ENCODE measurements around the gene GMIP. TPM values are rescaled to one million over a fixed set of nuclear protein-coding genes. Genes with fewer than 3 reads are reported as not detected.

Gene GMIP
- total and polyA plus RNA-seq, 2 experiments from 2014 or later: 5.1 to 22.1 TPM

- no peak for ATAC-seq
- H3K27ac Mint-ChIP-seq: no peak overlapping the region
These were observed 30.0 kb downstream of the GMIP start for GRCh38 chr19:19613506-19613905.

More at GRCh38 chr19:19613506-19613905, 30.0 kb downstream of the GMIP start:
- TF ChIP-seq NANOG (IDR thresholded peaks at IDR 0.05; ENCODE audit: borderline replicate concordance) (no peak), CTCF (conservative IDR thresholded peaks at IDR 0.05; ENCODE audit: low read depth in 2 of 2) (no peak), ETS1 (IDR thresholded peaks at IDR 0.05) (no peak), POLR2AphosphoS5 (IDR thresholded peaks at IDR 0.05; ENCODE audit: low read depth) (no peak), ZNF331 (CRISPR knock-in tag; IDR thresholded peaks at IDR 0.05; ENCODE audit: low read depth) (no peak), EZH2phosphoT487 (IDR thresholded peaks at IDR 0.05; ENCODE audit: unreplicated experiment) (no peak), EZH2 (IDR thresholded peaks at IDR 0.05; ENCODE audit: low read depth, unreplicated experiment) (no peak), STAT1 (IDR thresholded peaks at IDR 0.05; ENCODE audit: unreplicated experiment) (no peak), ZNF114 (CRISPR knock-in tag; IDR thresholded peaks at IDR 0.05) (no peak), REST (IDR thresholded peaks at IDR 0.05; ENCODE audit: unreplicated experiment) (no peak), JUNB (IDR thresholded peaks at IDR 0.05; ENCODE audit: unreplicated experiment) (no peak), CREB1 (CRISPR knock-in tag; IDR thresholded peaks at IDR 0.05; ENCODE audit: low read depth) (no peak), ZNF462 (CRISPR knock-in tag; IDR thresholded peaks at IDR 0.05) (no peak)
- DNase-seq (ENCODE audit: low spot score): no peak
- Histone ChIP-seq H3K4me3 (no peak overlapping the region), H3K4me2 (no peak overlapping the region), H3K27ac (ENCODE audit: low read depth) (no peak overlapping the region), H3K9me2 (ENCODE audit: insufficient read depth) (no peaks in the 10 kb centered on the region), H3F3A (replicated peaks; ENCODE audit: low read depth) (0 out of 2 replicates have a peak, but pooled peaks cover 3% of the 10 kb centered on the region), H2AFZ (no peak overlapping the region), H3K27me3 (ENCODE audit: insufficient read depth) (peaks cover 7% of the 10 kb centered on the region; the same call in 1 of the 2 replicates), H3K36me3 (ENCODE audit: insufficient read depth) (no peaks in the 10 kb centered on the region), H4K20me1 (replicated peaks; ENCODE audit: insufficient read depth) (no peaks in the 10 kb centered on the region), H3K79me2 (replicated peaks; ENCODE audit: insufficient read depth) (no peaks in the 10 kb centered on the region), H3K4me1 (ENCODE audit: insufficient read depth) (no peaks in the 10 kb centered on the region)
- Mint-ChIP-seq H3K9me3 (no peaks in the 10 kb centered on the region; the same call in 2 of the 3 replicates), H3K27me3 (ENCODE audit: insufficient read depth, low read depth, poor library complexity) (peaks cover 14% of the 10 kb centered on the region), H3K4me3 (no peak overlapping the region), H3K4me1 (peaks cover 3% of the 10 kb centered on the region; the same call in 1 of the 3 replicates), H3K36me3 (ENCODE audit: low read depth) (no peaks in the 10 kb centered on the region; the same call in 2 of the 3 replicates)

Measured in GM23338 (cell line).